Central memory CD8-positive, alpha-beta T cell (primary cell): ENCODE measurements around the gene RNF5.

ENCODE experiments used
- ATAC-seq: fragments of 150-1000 bp; cut with Tn5 transposase; replicated peaks from 2 replicates; pipeline ENCODE4 v1.10.0; 2022; ENCODE audit warnings: mild to moderate bottlenecking, moderate FRiP score, moderate number of reproducible peaks; ENCODE audit not compliant: poor library complexity, severe bottlenecking; ENCODE audit errors: extremely low read depth
- DNase-seq, 2 donors: peaks; one replicate each; pipeline ENCODE4 v3.0.0; 2021; ENCODE audit warnings: low spot score in 2 of 2
- H3K27ac Mint-ChIP-seq: one replicate; pipeline ENCODE4 v1.8.0; 2022; ENCODE audit warnings: low read depth, mild to moderate bottlenecking, moderate library complexity, mixed read lengths
- H3K27me3 Mint-ChIP-seq: one replicate; pipeline ENCODE4 v1.8.0; 2022; ENCODE audit warnings: mixed read lengths
- H3K36me3 Mint-ChIP-seq: one replicate; pipeline ENCODE4 v1.8.0; 2022; ENCODE audit warnings: mild to moderate bottlenecking, moderate library complexity, mixed read lengths; ENCODE audit not compliant: insufficient read depth
- H3K4me1 Mint-ChIP-seq: one replicate; pipeline ENCODE4 v1.8.0; 2022; ENCODE audit warnings: mixed read lengths
- H3K4me3 Mint-ChIP-seq: one replicate; pipeline ENCODE4 v1.8.0; 2022; ENCODE audit warnings: mild to moderate bottlenecking, moderate library complexity, mixed read lengths
- H3K9me3 Mint-ChIP-seq: one replicate; pipeline ENCODE4 v1.8.0; 2022; ENCODE audit warnings: mixed read lengths

The RNF5 gene

GRCh38 chr6:32156891-32157290, 21.3 kb upstream of the RNF5 start:
- Mint-ChIP-seq H3K27me3 (no peaks in the 10 kb centered on the region), H3K36me3 (peaks cover 12% of the 10 kb centered on the region), H3K27ac (no peak overlapping the region), H3K4me1 (peaks cover 41% of the 10 kb centered on the region), H3K4me3 (no peak overlapping the region), H3K9me3 (no peaks in the 10 kb centered on the region)
- ATAC-seq (no peak), DNase-seq (no peak)

GRCh38 chr6:32158052-32158451, 20.2 kb upstream of the RNF5 start:
- H3K27ac Mint-ChIP-seq = no peak overlapping the region
- DNase-seq = no peak
- H3K9me3 Mint-ChIP-seq = no peaks in the 10 kb centered on the region
- H3K36me3 Mint-ChIP-seq = peaks cover 12% of the 10 kb centered on the region
- no peak overlapping the region for H3K4me3 Mint-ChIP-seq
- H3K4me1 Mint-ChIP-seq = peaks cover 32% of the 10 kb centered on the region
- no peak for ATAC-seq
- no peaks in the 10 kb centered on the region for H3K27me3 Mint-ChIP-seq

GRCh38 chr6:32163559-32164258, 14.5 kb upstream of the RNF5 start:
- no peaks in the 10 kb centered on the region for H3K9me3 Mint-ChIP-seq
- DNase-seq = no peak
- H3K4me3 Mint-ChIP-seq = no peak overlapping the region
- no peak for ATAC-seq
- H3K36me3 Mint-ChIP-seq = peaks cover 5% of the 10 kb centered on the region
- H3K27ac Mint-ChIP-seq = no peak overlapping the region
- H3K4me1 Mint-ChIP-seq = peaks cover 4% of the 10 kb centered on the region
- no peaks in the 10 kb centered on the region for H3K27me3 Mint-ChIP-seq

- H3K27me3 Mint-ChIP-seq = no peaks in the 10 kb centered on the region
- ATAC-seq (no peak), DNase-seq (no peak)
- H3K4me1 Mint-ChIP-seq = peaks cover 6% of the 10 kb centered on the region
- peaks cover 8% of the 10 kb centered on the region for H3K36me3 Mint-ChIP-seq
- no peak within 1 kb of the TSS for H3K4me3 Mint-ChIP-seq
- no peaks in the 10 kb centered on the region for H3K9me3 Mint-ChIP-seq
- H3K27ac Mint-ChIP-seq = peak within 1 kb of the TSS; percentile 51
These were observed 13.9 kb upstream of the RNF5 start, which contains the start of gene EGFL8 for GRCh38 chr6:32164295-32164694. Gene EGFL8 (plus strand): TSS chr6:32164595. CDS start chr6:32166166, 1,571 bp downstream.

GRCh38 chr6:32166411-32167061, 11.7 kb upstream of the RNF5 start:
- ATAC-seq = no peak
- Mint-ChIP-seq H3K4me1 (peaks cover 14% of the 10 kb centered on the region), H3K27ac (peak overlapping the region; percentile 51), H3K9me3 (no peaks in the 10 kb centered on the region), H3K36me3 (peaks cover 15% of the 10 kb centered on the region), H3K27me3 (no peaks in the 10 kb centered on the region), H3K4me3 (no peak overlapping the region)
- no peak for DNase-seq

- Mint-ChIP-seq H3K27me3 (no peaks in the 10 kb centered on the region), H3K27ac (no peak overlapping the region)
These were observed 10.9 kb upstream of the RNF5 start for GRCh38 chr6:32167154-32167760.

GRCh38 chr6:32167761-32168262, 10.4 kb upstream of the RNF5 start:
- DNase-seq = no peak
- no peak for ATAC-seq
- no peak overlapping the region for H3K27ac Mint-ChIP-seq
- no peaks in the 10 kb centered on the region for H3K9me3 Mint-ChIP-seq
- H3K4me3 Mint-ChIP-seq = no peak overlapping the region
- peaks cover 15% of the 10 kb centered on the region for H3K36me3 Mint-ChIP-seq
- H3K4me1 Mint-ChIP-seq = peaks cover 14% of the 10 kb centered on the region
- H3K27me3 Mint-ChIP-seq = no peaks in the 10 kb centered on the region

More at GRCh38 chr6:32167154-32167760, 10.9 kb upstream of the RNF5 start:
- no peaks in the 10 kb centered on the region for H3K9me3 Mint-ChIP-seq
- peaks cover 15% of the 10 kb centered on the region for H3K36me3 Mint-ChIP-seq
- DNase-seq = no peak
- ATAC-seq = no peak
- H3K4me1 Mint-ChIP-seq = peaks cover 14% of the 10 kb centered on the region
- H3K4me3 Mint-ChIP-seq = no peak overlapping the region

GRCh38 chr6:32168350-32168749, 9.9 kb upstream of the RNF5 start:
- Mint-ChIP-seq H3K4me1 (peaks cover 17% of the 10 kb centered on the region), H3K36me3 (peaks cover 15% of the 10 kb centered on the region), H3K27me3 (no peaks in the 10 kb centered on the region), H3K4me3 (no peak overlapping the region), H3K9me3 (no peaks in the 10 kb centered on the region), H3K27ac (no peak overlapping the region)
- ATAC-seq (no peak), DNase-seq (no peak)

GRCh38 chr6:32168807-32169591, 9.2 kb upstream of the RNF5 start:
- Mint-ChIP-seq H3K27me3 (no peaks in the 10 kb centered on the region), H3K9me3 (no peaks in the 10 kb centered on the region), H3K27ac (no peak overlapping the region), H3K36me3 (peaks cover 15% of the 10 kb centered on the region), H3K4me1 (peaks cover 24% of the 10 kb centered on the region), H3K4me3 (no peak overlapping the region)
- no peak for DNase-seq
- ATAC-seq = no peak

GRCh38 chr6:32170294-32170693, 7.9 kb upstream of the RNF5 start:
- H3K27ac Mint-ChIP-seq = no peak overlapping the region
- H3K9me3 Mint-ChIP-seq = no peaks in the 10 kb centered on the region
- peaks cover 33% of the 10 kb centered on the region for H3K4me1 Mint-ChIP-seq
- no peak for ATAC-seq
- H3K4me3 Mint-ChIP-seq = no peak overlapping the region
- H3K36me3 Mint-ChIP-seq = peaks cover 16% of the 10 kb centered on the region
- no peaks in the 10 kb centered on the region for H3K27me3 Mint-ChIP-seq
- no peak for DNase-seq

GRCh38 chr6:32171234-32171633, 7.0 kb upstream of the RNF5 start:
- peaks cover 38% of the 10 kb centered on the region for H3K4me1 Mint-ChIP-seq

GRCh38 chr6:32173051-32173727, 5.0 kb upstream of the RNF5 start:
- Mint-ChIP-seq H3K36me3 (peaks cover 23% of the 10 kb centered on the region), H3K9me3 (no peaks in the 10 kb centered on the region), H3K27ac (no peak overlapping the region), H3K27me3 (no peaks in the 10 kb centered on the region), H3K4me1 (peaks cover 57% of the 10 kb centered on the region), H3K4me3 (no peak overlapping the region)
- DNase-seq (no peak), ATAC-seq (no peak)

More at GRCh38 chr6:32171234-32171633, 7.0 kb upstream of the RNF5 start:
- no peak for DNase-seq
- Mint-ChIP-seq H3K36me3 (peaks cover 18% of the 10 kb centered on the region), H3K9me3 (no peaks in the 10 kb centered on the region), H3K27me3 (no peaks in the 10 kb centered on the region), H3K4me3 (no peak overlapping the region), H3K27ac (no peak overlapping the region)
- ATAC-seq = no peak
